HCT116 (cell line): Measurements from ENCODE around the gene PRKG1. TPM values are rescaled to one million over a fixed set of nuclear protein-coding genes. Genes with fewer than 3 reads are reported as not detected.

Source experiments
- ATAC-seq: fragments of 200-7000 bp; cut with Tn5 transposase; 2 replicates; pipeline ENCODE4 v1.9.1; 2020; ENCODE audit warnings: mild to moderate bottlenecking, moderate library complexity
- BruUV-seq: library from RNA; stranded (reverse); fragments of 400-500 nt; replicated peaks from 2 replicates; lab custom pipeline; 2021; lab: Mats Ljungman, UMichigan
- CTCF ChIA-PET: fragments of 300-600 bp; sonication (Branson Sonifier 250); formaldehyde crosslinking; loops from one replicate; lab custom pipeline; 2021; ENCODE audit warnings: antibody characterized with exemption; lab: Charles Lee
- POLR2A ChIA-PET: fragments of 300-600, 350-600 bp; sonication (Branson Sonifier 250); formaldehyde crosslinking; loops from one replicate; lab custom pipeline; 2021; ENCODE audit warnings: antibody characterized with exemption; lab: Charles Lee
- RAD21 ChIA-PET, 2 experiments: fragments of 300-600 bp; sonication (Branson Sonifier 250); formaldehyde crosslinking; loops; one replicate each; lab custom pipeline; 2023; ENCODE audit warnings: low total read pairs in 2 of 2; ENCODE audit not compliant: uncharacterized antibody in 2 of 2, unreplicated experiment in 2 of 2, low non-redundant PET in 1 of 2; lab: Charles Lee
- DNase-seq: peaks from one replicate; pipeline ENCODE4 v3.0.0-alpha.2; 2010; ENCODE audit warnings: low read depth, low spot score
- H2AFZ ChIP-seq: fragments of 200-600 bp; shearing (Covaris generic), sonication (generic); 2 replicates; pipeline ENCODE4 v1.6.1; 2017; ENCODE audit warnings: low read depth, mixed run types, mixed read lengths, antibody characterized with exemption, low read length; ENCODE audit not compliant: poor library complexity, severe bottlenecking
- H3K27ac ChIP-seq: 2 replicates; pipeline ENCODE4 v1.5.1; 2012; ENCODE audit warnings: low read depth, low read length
- H3K27me3 ChIP-seq: fragments of 200-600 bp; sonication (generic); 2 replicates; pipeline ENCODE4 v1.6.1; 2016; ENCODE audit warnings: mixed run types, low read length, mixed read lengths; ENCODE audit not compliant: insufficient read depth
- H3K36me3 ChIP-seq, 2 experiments: fragments of 200-500 bp in 1 of 2; fragments of 200-600 bp in 1 of 2; sonication (Bioruptor generic) in 1 of 2; sonication (generic) in 1 of 2; 2 replicates each; pipeline versions ENCODE4 v1.5.1 to v1.6.1; 2014 to 2016; ENCODE audit warnings: low read length in 2 of 2, inconsistent platforms in 1 of 2, mixed read lengths in 1 of 2, mixed run types in 1 of 2; ENCODE audit not compliant: insufficient read depth in 2 of 2, control insufficient read depth in 1 of 2
- H3K4me1 ChIP-seq, 2 experiments: fragments of 200-600 bp in 1 of 2; sonication (generic) in 1 of 2; 2 replicates each; pipeline versions ENCODE4 v1.5.1 to v1.6.1; 2012 to 2017; ENCODE audit warnings: low read length in 2 of 2, inconsistent platforms in 1 of 2, mild to moderate bottlenecking in 1 of 2, mixed read lengths in 1 of 2, mixed run types in 1 of 2, moderate library complexity in 1 of 2; ENCODE audit not compliant: insufficient read depth in 2 of 2, control insufficient read depth in 1 of 2
- H3K4me2 ChIP-seq: fragments of 200-600 bp; sonication (generic); 2 replicates; pipeline ENCODE4 v1.6.1; 2017; ENCODE audit warnings: mixed run types, low read length, mixed read lengths
- H3K4me3 ChIP-seq, 2 experiments: fragments of 200-600 bp in 1 of 2; sonication (generic) in 1 of 2; replicated peaks in 1 of 2; 2 replicates each; pipeline ENCODE4 v1.5.1; 2011 to 2016; ENCODE audit warnings: low read length in 2 of 2, control low read depth in 1 of 2, low read depth in 1 of 2, mild to moderate bottlenecking in 1 of 2, mixed read lengths in 1 of 2, mixed run types in 1 of 2
- H3K79me2 ChIP-seq: fragments of 200-600 bp; sonication (generic); 2 replicates; pipeline ENCODE4 v1.6.1; 2017; ENCODE audit warnings: mild to moderate bottlenecking, mixed run types, low read length, moderate library complexity, mixed read lengths; ENCODE audit not compliant: insufficient read depth
- H3K9ac ChIP-seq: fragments of 200-600 bp; sonication (generic); 2 replicates; pipeline ENCODE4 v1.6.1; 2016; ENCODE audit warnings: low read length, mixed read lengths
- H3K9me2 ChIP-seq: fragments of 200-600 bp; sonication (generic), shearing (Covaris generic); 2 replicates; pipeline ENCODE4 v1.6.1; 2017; ENCODE audit warnings: mixed run types, mild to moderate bottlenecking, moderate library complexity; ENCODE audit not compliant: insufficient read depth
- H3K9me3 ChIP-seq, 2 experiments: fragments of 200-500 bp in 1 of 2; fragments of 200-600 bp in 1 of 2; sonication (Bioruptor generic) in 1 of 2; sonication (generic) in 1 of 2; 2 replicates each; pipeline ENCODE4 v1.6.1; 2014 to 2017; ENCODE audit warnings: low read length in 2 of 2, mixed read lengths in 2 of 2, inconsistent platforms in 1 of 2, low read depth in 1 of 2, mild to moderate bottlenecking in 1 of 2, mixed run types in 1 of 2, moderate library complexity in 1 of 2; ENCODE audit not compliant: control insufficient read depth in 1 of 2, insufficient read depth in 1 of 2
- H4K20me1 ChIP-seq: fragments of 200-600 bp; sonication (generic), shearing (Covaris generic); 2 replicates; pipeline ENCODE4 v1.6.1; 2017; ENCODE audit warnings: mixed run types, mild to moderate bottlenecking, moderate library complexity; ENCODE audit not compliant: insufficient read depth
- ATF3 ChIP-seq: IDR thresholded peaks from 2 replicates; pipeline ENCODE4 v1.6.1; 2012
- CBX3 ChIP-seq: IDR thresholded peaks from 2 replicates; pipeline ENCODE4 v1.6.1; 2012; ENCODE audit warnings: low read depth
- CEBPB ChIP-seq: IDR thresholded peaks from 2 replicates; pipeline ENCODE4 v1.6.1; 2012; ENCODE audit warnings: low read depth
- CTCF ChIP-seq, 3 experiments: fragments of 200-600 bp in 1 of 3; sonication (generic) in 1 of 3; IDR thresholded peaks in 2 of 3; conservative IDR thresholded peaks in 1 of 3; 2 replicates each; pipeline ENCODE4 v1.5.1; 2012 to 2017; ENCODE audit warnings: low read depth in 2 of 3, low read length in 2 of 3, antibody characterized with exemption in 1 of 3, borderline replicate concordance in 1 of 3, control low read depth in 1 of 3, mild to moderate bottlenecking in 1 of 3, mixed read lengths in 1 of 3, mixed run types in 1 of 3, moderate library complexity in 1 of 3; ENCODE audit not compliant: insufficient read depth in 1 of 3
- EGR1 ChIP-seq: IDR thresholded peaks from 2 replicates; pipeline ENCODE4 v1.6.1; 2012; ENCODE audit warnings: low read depth
- ELF1 ChIP-seq: IDR thresholded peaks from 2 replicates; pipeline ENCODE4 v1.6.1; 2012; ENCODE audit warnings: low read depth, borderline replicate concordance
- EZH2 ChIP-seq: fragments of 200-600 bp; sonication (generic); IDR thresholded peaks from 2 replicates; pipeline ENCODE4 v1.6.1; 2017; ENCODE audit warnings: antibody characterized with exemption, mixed run types
- EZH2phosphoT487 ChIP-seq: fragments of 200-600 bp; IDR thresholded peaks from 2 replicates; pipeline ENCODE4 v1.6.1; 2018; ENCODE audit warnings: antibody characterized with exemption, borderline replicate concordance
- FOSL1 ChIP-seq: IDR thresholded peaks from 2 replicates; pipeline ENCODE4 v1.6.1; 2012; ENCODE audit warnings: low read depth
- JUND ChIP-seq: IDR thresholded peaks from 2 replicates; pipeline ENCODE4 v1.6.1; 2012
- POLR2A ChIP-seq: IDR thresholded peaks from 2 replicates; pipeline ENCODE4 v1.7.0; 2011; ENCODE audit warnings: borderline replicate concordance; ENCODE audit not compliant: insufficient read depth, insufficient read length; ENCODE audit errors: extremely low read depth
- POLR2AphosphoS5 ChIP-seq: IDR thresholded peaks from 2 replicates; pipeline ENCODE4 v1.6.1; 2011; ENCODE audit warnings: mild to moderate bottlenecking, low read depth, low read length, moderate library complexity
- RAD21 ChIP-seq: IDR thresholded peaks from 2 replicates; pipeline ENCODE4 v1.6.1; 2012; ENCODE audit warnings: low read depth, mild to moderate bottlenecking
- SIN3A ChIP-seq: IDR thresholded peaks from 2 replicates; pipeline ENCODE4 v1.6.1; 2012; ENCODE audit warnings: low read depth
- SP1 ChIP-seq: IDR thresholded peaks from 2 replicates; pipeline ENCODE4 v1.6.1; 2012; ENCODE audit warnings: low read depth
- YY1 ChIP-seq: IDR thresholded peaks from 2 replicates; pipeline ENCODE4 v1.6.1; 2011; ENCODE audit warnings: low read length, low read depth, moderate library complexity, mild to moderate bottlenecking; ENCODE audit not compliant: insufficient replicate concordance; ENCODE audit errors: extremely low read depth
- ZBTB33 ChIP-seq: IDR thresholded peaks from 2 replicates; pipeline ENCODE4 v1.6.1; 2011; ENCODE audit warnings: mild to moderate bottlenecking, low read length, moderate library complexity; ENCODE audit not compliant: insufficient replicate concordance; ENCODE audit errors: extremely low read depth
- ZFX ChIP-seq: fragments of 450-650 bp; IDR thresholded peaks from 2 replicates; pipeline ENCODE4 v1.6.1; 2017
- ZNF274 ChIP-seq: fragments of 200-500 bp; sonication (Bioruptor generic); IDR thresholded peaks from 2 replicates; pipeline ENCODE4 v1.6.1; 2014; ENCODE audit warnings: mild to moderate bottlenecking, low read depth, low read length, inconsistent platforms
- intact Hi-C: fragments of 100-400 bp; cut with micrococcal nuclease; formaldehyde crosslinking; loops from 2 replicates; pipeline ENCODE4 v1.10.0; 2022
- total RNA-seq: library from RNA; stranded (reverse); gene quantifications from one replicate; pipeline ENCODE4 v1.2.1, GENCODE V29; 2021; ENCODE audit not compliant: unreplicated experiment
- TF ChIP-seq, protein P1 (sequence below): IDR thresholded peaks from 2 replicates; pipeline ENCODE4 v1.6.1; 2012

The PRKG1 gene
- total RNA-seq, 1 experiment from 2014 or later, result 1.4 TPM

DNA sequence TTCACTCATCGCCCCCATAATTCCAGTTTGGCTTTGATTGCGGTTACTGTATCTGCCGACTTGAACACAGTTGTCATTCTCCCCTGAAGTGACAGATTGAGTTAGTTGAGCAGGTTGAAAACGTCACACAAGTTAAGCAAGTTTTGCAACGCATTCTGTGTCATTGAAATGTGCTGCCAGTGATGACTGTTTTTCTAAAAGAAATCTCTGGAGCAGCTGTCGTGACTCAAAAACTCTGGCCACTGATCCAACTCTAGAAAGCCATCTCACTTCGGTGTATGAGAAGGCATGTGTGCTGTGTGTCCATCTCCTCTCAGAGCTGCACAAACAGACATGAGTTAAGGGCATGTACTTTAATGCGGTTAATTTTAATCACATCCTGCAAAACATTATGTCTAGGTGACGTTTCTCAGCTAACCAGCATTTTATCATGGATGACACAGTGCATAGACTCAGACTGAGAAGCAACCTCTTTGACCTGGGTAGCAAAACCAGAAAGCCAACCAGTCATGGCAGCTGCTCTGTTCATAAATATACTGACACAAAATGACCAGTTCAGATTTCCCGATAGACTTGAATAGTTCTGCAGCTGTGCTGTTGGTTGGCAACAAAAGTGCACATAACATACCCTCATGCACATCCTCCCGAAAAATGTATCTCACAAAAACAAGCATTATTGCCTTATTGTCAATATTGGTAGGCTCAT lies 555.8 kb downstream of the PRKG1 start:
- Histone ChIP-seq H3K9me3 (no peaks in the 10 kb centered on the region), H3K79me2 (no peaks in the 10 kb centered on the region), H3K27me3 (peaks cover 26% of the 10 kb centered on the region), H3K9ac (no peak overlapping the region), H4K20me1 (no peaks in the 10 kb centered on the region), H2AFZ (no peak overlapping the region), H3K27ac (no peak overlapping the region), H3K4me1 (no peaks in the 10 kb centered on the region), H3K36me3 (no peaks in the 10 kb centered on the region), H3K9me2 (no peaks in the 10 kb centered on the region), H3K4me3 (no peak overlapping the region), H3K4me2 (no peak overlapping the region)
- TF ChIP-seq YY1, result no peak
- TF ChIP-seq ELF1, result no peak
- TF ChIP-seq JUND, result no peak
- no peak for TF ChIP-seq SIN3A
- TF ChIP-seq CTCF (IDR thresholded peaks at IDR 0.05 in 2 of 3, conservative IDR thresholded peaks at IDR 0.05 in 1 of 3; ENCODE audit: borderline replicate concordance in 1 of 3, insufficient read depth in 1 of 3, low read depth in 2 of 3, low read length in 2 of 3), result no peak
- no peak for TF ChIP-seq CEBPB
- no peak for TF ChIP-seq ZBTB33
- TF ChIP-seq FOSL1, result no peak
- TF ChIP-seq ZNF274, result no peak
- TF ChIP-seq SP1, result no peak
- TF ChIP-seq EGR1, result no peak
- TF ChIP-seq, protein P1, sequence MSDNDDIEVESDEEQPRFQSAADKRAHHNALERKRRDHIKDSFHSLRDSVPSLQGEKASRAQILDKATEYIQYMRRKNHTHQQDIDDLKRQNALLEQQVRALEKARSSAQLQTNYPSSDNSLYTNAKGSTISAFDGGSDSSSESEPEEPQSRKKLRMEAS, result no peak
- TF ChIP-seq POLR2A, result no peak
- TF ChIP-seq POLR2AphosphoS5, result no peak
- TF ChIP-seq ATF3, result no peak
- TF ChIP-seq ZFX, result no peak
- TF ChIP-seq EZH2, result no peak
- TF ChIP-seq CBX3, result no peak
- no peak for TF ChIP-seq EZH2phosphoT487
- no peak for TF ChIP-seq RAD21
- CTCF ChIA-PET, result no interaction called here
- no TSS peak for BruUV-seq
- RAD21 ChIA-PET, result no interaction called here
- intact Hi-C loops, result no loop called here
- POLR2A ChIA-PET, result no interaction called here
- DNase-seq (no peak), ATAC-seq (no peak)
